ENCODE results near the gene SHISAL1.

Gene SHISAL1

DNA sequence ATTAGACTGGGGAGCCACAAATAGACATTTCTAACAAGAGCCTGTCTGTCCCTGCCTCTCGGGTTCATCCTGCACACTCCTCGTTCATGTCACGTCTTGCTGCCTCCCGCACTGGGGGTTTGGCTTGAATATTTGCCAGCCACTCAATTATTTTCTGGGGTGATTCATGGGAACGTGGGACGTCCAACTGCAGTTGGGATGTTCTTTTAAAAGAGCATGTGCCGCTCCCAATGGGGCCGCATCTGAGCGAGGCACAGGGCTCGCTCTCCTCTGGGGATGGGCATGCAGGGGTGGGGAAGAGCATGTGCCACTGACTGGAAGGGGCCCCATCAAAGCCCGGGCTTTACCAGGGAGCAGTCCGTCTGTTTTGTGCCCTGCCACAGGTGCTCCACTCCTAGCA lies 88.6 kb downstream of the SHISAL1 start:
- no peak for DNase-seq

- no peak for DNase-seq
These were observed 90.9 kb downstream of the SHISAL1 start for GRCh38 chr22:44221710-44222475.

DNA sequence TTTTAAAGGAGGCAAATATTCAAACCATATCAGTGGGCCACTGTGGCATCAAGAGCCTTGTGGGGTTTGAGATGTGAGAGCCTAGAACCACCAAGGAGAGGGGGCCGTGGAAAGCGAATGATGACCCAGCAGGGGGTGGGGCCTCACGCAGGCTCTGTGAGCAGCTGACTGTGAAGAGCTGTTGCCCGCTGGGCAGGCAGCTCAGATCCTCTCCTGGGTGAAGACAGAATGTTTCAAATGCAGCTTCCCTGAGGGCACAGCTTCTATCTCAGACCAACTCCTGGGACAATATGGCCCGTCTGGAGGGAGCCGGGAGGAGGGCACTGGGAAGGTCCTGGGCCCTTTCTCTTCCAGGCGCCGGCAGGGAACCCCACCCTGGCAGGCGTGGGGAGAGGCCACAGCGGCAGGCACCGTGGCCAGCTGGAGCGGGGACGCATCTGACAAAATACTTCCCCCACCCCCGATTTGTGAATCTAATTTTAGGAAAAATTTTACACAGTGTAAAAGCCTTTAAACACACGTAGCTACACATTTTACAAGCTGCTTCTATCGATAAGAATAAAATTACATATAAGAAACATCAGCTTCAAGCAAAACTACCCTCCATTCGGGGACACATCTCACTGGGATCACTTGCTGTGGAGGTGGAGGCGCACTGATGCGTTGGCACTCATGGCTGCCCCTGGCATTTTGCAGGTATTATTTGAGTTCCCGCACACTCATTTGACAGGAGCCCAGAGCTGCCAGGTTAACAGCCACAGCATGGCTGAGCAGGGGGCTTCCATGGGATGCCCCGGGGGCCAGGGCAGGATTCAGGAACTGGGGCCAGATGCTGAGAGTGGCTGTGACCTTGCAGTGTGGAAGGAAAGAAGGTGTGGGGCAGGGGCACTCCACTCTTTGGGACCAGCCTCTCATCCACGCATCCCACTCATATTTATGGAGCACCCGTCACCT lies 91.7 kb downstream of the SHISAL1 start:
- DNase-seq, result no peak

- no peak for DNase-seq
These were observed 93.5 kb downstream of the SHISAL1 start for GRCh38 chr22:44219101-44219870.

- no peak for DNase-seq
These were observed 94.7 kb downstream of the SHISAL1 start for GRCh38 chr22:44218071-44218470.

- DNase-seq, result no peak
These were observed 95.4 kb downstream of the SHISAL1 start for GRCh38 chr22:44217346-44217745.

DNA sequence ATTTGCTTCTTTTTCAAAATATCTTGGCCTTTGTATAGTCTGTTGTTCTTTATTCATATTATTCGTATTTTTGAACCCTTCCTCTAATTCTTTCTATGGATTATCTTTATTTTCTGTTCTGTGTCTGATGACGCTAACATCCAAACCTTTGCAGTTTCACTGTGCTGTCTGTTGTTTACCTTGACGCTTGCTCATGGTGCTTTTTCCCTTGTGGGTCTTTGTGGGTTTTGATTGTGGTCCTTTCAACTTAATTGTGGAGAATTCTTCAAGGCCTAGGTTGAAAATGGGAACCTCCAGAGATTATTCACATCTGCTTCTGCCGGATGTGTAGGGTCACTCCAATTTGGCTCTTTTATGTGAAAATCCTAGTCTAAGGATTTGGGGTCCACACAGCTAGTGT lies 97.5 kb downstream of the SHISAL1 start:
- DNase-seq, result no peak

GRCh38 chr22:44214764-44215163 lies 98.0 kb downstream of the SHISAL1 start:
- DNase-seq, result no peak

DNA sequence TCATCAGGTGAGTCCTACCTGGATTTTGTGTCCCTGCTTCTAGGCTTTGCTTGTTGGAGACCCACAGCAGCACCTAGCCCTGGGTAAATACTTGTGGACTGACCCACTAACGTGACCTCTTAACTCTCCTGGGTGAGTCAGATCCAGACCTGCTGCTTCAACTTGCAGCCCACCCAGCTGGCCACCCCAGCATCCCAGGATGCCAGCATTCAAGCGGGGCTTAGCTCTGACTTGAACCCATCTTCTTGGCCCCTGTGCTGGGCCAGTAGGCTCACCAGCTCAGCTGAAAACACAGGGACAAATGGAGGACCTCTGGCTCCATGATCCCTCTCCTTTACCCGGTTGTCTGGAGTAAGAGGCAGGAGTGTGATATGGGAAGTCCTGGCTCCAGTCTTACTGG lies 98.6 kb downstream of the SHISAL1 start:
- no peak for DNase-seq

GRCh38 chr22:44213489-44214043 lies 99.2 kb downstream of the SHISAL1 start:
- no peak for DNase-seq

- DNase-seq, result no peak
These were observed 99.8 kb downstream of the SHISAL1 start for GRCh38 chr22:44212936-44213335.

DNA sequence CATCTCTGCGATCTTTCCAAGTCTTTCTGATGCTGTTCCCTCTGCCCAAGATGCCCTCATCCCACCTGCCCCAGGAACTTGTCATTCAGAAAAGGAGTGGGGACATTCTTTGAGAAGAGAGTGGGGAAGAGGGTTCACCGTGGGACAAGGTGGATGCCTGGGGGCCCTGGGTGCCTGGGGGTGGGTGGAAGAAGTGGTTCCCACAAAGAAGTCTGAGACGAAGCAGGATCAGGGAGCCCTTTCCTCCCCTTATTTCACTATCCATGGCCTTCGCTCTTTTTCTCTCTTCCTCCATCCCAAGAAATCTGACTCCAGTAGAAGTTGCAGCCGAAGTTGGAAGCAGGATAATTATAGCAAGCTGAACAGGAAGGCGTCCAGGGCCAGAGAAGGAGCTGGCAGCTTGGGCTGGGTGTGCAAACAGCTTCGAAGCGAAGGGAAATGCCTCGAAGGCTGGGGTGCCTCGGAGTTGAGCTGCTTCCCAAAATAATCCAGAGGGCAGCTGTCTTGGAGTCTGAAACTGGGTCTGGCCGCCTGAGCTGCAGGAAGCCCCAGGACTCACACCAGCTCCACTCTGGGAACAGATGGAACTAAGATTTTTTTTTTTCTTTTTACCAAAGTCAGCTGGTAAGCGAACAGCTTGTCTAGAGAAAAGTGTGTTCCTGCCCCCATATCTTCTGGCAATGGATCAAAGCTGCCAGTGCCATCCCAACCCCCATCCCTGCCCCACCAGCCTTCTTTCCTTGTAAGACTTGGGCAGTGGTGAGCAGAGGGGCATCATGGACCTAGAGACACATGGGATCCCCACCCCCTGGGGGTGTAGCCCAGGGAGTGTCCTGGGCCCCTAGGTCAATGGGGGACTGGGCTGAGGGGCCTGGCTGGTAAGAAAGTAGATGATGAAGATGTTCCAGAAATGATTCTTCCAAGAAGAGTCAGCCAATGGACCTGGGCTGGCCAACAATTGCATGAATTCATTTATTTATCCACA lies 100.5 kb downstream of the SHISAL1 start:
- DNase-seq, result no peak

DNA sequence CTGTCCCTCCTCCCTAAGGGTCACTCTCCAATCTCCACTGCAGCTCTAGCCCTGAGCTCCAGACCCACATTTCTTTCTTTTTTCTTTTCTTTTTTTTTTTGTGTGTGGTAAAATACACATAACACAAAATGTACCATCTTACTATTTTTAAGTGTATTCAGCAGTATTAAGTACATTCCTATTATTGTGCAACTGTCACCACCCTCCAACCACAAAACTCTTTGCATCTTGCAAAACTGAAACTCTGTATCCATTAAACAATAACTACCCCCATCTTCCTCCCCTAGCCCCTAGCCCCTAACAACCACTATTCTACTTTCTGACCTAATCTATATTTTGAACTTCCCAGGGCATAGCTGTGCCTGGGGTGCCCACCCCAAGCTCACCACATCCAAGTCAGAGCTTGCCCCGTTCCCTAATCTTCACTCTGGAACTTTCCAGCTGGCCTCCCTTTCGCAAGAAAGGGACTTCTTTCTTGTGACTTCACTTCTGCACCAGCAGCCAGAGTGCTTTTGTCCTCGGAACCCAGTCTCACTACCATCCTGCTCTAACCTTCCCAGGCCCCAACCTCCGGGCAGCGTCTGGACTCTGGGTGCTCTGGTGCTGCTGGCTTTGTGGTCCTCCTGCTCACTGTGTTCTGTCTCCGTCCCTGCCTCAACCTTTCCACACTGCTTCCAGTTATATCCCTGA lies 101.3 kb downstream of the SHISAL1 start:
- no peak for DNase-seq

DNA sequence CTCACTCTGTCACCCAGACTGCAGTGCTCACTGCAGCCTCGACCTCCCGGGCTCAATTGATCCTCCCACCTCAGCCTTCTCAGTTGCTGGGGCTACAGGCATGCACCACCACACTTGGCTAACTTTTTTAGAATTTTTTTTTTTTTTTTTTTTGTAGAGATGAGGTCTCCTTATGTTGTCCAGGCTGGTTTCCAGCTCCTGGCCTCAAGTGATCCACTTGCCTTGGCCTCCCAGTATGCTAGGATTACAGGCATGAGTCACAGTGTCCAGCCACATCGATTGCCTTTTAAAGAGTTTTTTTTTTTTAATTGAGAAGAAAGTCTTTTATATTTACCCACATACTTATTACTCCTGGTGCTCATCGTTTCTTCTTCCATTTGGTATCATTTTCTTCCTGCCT lies 102.0 kb downstream of the SHISAL1 start:
- no peak for DNase-seq

DNA sequence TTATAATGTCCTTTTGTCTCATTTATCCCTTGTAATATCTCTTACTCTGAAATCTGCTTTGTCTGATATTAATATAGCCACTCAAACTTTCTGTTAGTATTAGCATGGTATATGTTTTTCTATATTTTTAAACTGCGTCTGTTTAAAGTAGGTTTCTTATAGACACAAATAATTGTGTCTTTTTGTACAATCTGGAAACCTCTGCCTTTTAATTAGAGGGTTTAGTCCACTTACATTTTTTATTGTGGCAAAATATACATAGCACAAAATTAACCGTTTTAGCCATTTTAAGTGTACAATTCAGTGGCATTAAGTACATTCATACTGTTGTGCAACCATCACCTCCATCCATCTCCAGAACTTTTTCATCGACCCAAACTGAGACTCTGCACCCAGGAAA lies 103.4 kb downstream of the SHISAL1 start:
- no peak for DNase-seq

GRCh38 chr22:44207981-44208317 lies 104.8 kb downstream of the SHISAL1 start:
- DNase-seq, result no peak

DNA sequence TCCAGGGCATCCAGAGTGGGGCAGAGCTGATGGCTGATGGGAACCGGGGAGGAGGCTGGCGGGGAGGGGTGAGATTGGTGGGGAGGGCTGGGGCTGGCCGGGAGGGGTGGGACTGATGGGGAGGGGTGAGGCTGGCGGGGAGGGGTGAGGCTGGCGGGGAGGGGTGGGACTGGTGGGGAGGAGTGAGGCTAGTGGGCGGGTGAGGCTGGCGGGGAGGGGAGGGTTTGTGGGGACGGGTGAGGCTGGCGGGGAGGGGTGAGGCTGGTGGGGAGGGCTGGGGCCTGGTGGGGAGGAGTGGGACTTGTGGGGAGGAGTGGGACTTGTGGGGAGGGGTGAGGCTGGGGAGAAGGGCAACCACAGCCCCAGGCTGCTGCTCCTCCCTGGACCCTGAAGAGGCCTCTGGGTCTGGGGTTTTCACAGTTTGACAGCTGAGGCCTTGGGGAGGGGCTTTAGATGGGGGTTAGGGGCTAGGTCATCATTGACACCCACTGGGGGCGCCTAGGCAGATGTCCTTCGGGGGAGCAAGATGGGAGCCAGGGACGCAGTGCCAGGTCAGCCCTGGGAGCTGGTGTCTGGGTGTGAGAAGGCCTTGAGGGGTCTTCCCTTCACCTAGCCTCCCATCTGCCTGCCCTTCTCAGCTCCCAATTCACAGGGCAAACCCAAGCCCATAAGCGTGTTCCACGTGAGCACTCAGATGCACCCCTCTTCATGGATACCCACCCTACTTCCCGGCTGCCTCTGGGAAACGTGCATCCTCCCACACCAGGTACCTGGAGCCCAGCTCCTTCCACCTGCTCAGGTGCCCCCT lies 105.4 kb downstream of the SHISAL1 start:
- no peak for DNase-seq

DNA sequence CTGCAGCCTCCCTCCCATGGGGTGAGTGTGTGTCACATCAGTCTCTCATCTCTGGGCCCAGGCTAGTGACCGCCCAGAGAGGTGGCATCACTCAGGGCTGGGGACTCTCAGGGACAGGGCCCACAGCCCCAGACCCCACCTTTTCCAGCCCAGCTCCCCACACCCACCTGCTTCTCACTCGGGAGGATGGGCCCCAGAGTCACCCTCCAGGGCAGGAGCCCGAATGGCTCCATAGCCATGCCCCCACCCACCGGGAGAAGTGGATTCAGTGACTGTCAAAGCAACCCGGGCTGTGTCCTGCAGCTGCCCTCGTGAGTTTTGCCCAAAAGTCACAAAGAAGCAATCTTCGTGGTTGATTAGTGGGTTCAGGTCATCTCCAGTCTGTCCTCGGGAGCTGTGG lies 106.1 kb downstream of the SHISAL1 start:
- DNase-seq, result no peak

DNA sequence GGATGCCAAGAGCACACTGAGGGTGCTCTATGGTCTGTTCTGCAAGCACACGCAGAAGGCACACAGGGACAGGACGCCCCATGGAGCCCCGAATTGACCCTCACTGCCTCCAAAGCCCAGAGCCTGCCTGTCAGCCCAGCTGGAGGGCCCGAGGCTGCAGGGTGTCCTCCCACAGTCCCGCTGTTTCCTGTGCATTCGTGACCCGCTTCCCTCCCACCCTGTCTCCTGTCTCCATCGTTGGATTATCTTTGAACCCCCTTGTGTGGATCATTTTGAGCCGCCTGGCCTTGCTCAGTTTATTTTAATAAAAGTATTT lies 106.5 kb downstream of the SHISAL1 start:
- no peak for DNase-seq

DNA sequence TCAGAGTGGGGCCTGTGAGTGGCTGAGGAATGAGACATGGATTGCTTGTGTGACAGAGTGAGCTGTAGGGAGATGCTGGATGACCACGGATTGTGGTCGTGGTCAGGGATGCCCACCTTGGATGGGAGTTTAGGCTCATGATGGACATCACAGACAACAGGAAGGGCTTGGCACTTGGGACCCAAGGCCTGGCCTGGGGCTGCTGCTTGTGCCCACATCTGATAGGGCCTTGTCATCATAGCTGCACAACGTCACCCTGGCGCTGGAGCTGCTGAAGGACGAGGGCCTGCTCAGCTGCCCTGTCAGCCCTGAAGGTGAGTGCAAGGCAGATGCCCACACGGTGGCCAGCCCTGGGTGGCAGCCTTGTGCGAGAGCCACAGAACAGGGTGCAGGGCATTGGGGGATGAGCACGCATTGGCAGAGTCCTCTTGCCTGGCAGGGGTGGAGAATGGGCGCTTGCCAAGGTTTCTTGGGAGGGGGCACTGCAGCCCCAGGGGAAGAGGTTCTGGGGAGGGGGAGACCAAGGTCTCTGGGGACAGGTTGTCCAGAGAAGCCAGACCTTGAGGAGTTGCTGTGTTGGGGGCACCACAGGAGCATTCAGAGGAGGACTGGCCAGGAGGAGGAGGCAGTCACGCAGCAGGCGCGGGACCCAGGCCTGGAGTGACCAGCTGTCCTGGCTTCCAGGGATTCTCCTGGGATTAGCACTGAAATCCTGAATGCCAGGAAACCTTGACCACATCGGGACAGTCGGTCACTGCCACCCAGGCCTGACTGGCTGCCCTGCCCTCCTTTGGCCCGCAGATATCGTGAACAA lies 107.0 kb downstream of the SHISAL1 start:
- no peak for DNase-seq

Measured in CD4-positive, alpha-beta T cell treated with Interleukin-10 for 1 hour (primary cell).